Measurements from ENCODE around the gene RSU1.

- TF ChIP-seq, protein P1, sequence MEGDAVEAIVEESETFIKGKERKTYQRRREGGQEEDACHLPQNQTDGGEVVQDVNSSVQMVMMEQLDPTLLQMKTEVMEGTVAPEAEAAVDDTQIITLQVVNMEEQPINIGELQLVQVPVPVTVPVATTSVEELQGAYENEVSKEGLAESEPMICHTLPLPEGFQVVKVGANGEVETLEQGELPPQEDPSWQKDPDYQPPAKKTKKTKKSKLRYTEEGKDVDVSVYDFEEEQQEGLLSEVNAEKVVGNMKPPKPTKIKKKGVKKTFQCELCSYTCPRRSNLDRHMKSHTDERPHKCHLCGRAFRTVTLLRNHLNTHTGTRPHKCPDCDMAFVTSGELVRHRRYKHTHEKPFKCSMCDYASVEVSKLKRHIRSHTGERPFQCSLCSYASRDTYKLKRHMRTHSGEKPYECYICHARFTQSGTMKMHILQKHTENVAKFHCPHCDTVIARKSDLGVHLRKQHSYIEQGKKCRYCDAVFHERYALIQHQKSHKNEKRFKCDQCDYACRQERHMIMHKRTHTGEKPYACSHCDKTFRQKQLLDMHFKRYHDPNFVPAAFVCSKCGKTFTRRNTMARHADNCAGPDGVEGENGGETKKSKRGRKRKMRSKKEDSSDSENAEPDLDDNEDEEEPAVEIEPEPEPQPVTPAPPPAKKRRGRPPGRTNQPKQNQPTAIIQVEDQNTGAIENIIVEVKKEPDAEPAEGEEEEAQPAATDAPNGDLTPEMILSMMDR (IDR thresholded peaks at IDR 0.05), result no peak
- no peak for TF ChIP-seq POLR2A (IDR thresholded peaks at IDR 0.05)
Observed at GRCh38 chr10:16644146-16644545, 173.1 kb downstream of the RSU1 start.
